Measurements from ENCODE around the gene GDPGP1.

Gene GDPGP1

GRCh38 chr15:90241343-90242192 is 7.6 kb downstream of the GDPGP1 start:
- H3K4me1 ChIP-seq (ENCODE audit: control insufficient read depth in 1 of 2, insufficient read depth in 2 of 2, low read length in 2 of 2) = no peaks in the 10 kb centered on the region
- WGBS (ENCODE audit: extremely low coverage, insufficient coverage, insufficient read length) = no CpG with 5 or more reads among the region's 22 CpGs
- H2BK12ac ChIP-seq (ENCODE audit: low read length) = no peak overlapping the region
- H3K27ac ChIP-seq (ENCODE audit: low read depth, low read length) = no peak overlapping the region
- H3K23ac ChIP-seq (ENCODE audit: low read length) = no peak overlapping the region
- no peak overlapping the region for H3K18ac ChIP-seq (ENCODE audit: low read length)
- H4K91ac ChIP-seq (ENCODE audit: low read depth, low read length) = no peak overlapping the region
- no peak overlapping the region for H4K12ac ChIP-seq (ENCODE audit: low read depth, low read length)
- no peak overlapping the region for H3K4me2 ChIP-seq (ENCODE audit: low read length)
- H3K4me3 ChIP-seq (ENCODE audit: low read depth, low read length) = no peak overlapping the region
- H4K8ac ChIP-seq (ENCODE audit: low read depth, low read length) = no peak overlapping the region
- H3K14ac ChIP-seq (ENCODE audit: low read length) = no peak overlapping the region
- H3K9ac ChIP-seq (ENCODE audit: low read length) = no peak overlapping the region
- no peak overlapping the region for H2BK120ac ChIP-seq (ENCODE audit: insufficient read depth, low read length, poor library complexity)
- H3K9me3 ChIP-seq (ENCODE audit: insufficient read depth, low read depth, low read length) = no peaks in the 10 kb centered on the region
- DNase-seq = peak; percentile 58 to 81
- no peaks in the 10 kb centered on the region for H3K79me1 ChIP-seq (ENCODE audit: low read length)
- no peaks in the 10 kb centered on the region for H3K79me2 ChIP-seq (ENCODE audit: control insufficient read depth, insufficient read depth, low read length, poor library complexity)
- no peak overlapping the region for H2AFZ ChIP-seq (ENCODE audit: insufficient read depth, low read length, poor library complexity)
- H2AK5ac ChIP-seq (ENCODE audit: low read length) = no peak overlapping the region
- H3K27me3 ChIP-seq (ENCODE audit: insufficient read depth, low read length) = no peaks in the 10 kb centered on the region
- H2BK5ac ChIP-seq (ENCODE audit: low read depth, low read length, poor library complexity) = no peak overlapping the region
- peaks cover 2 to 3% of the 10 kb centered on the region in 2 experiments for H3K36me3 ChIP-seq (ENCODE audit: control insufficient read depth in 1 of 2, insufficient read depth in 2 of 2, low read length in 2 of 2)
- H3K4ac ChIP-seq (ENCODE audit: low read depth, low read length) = no peak overlapping the region

- no peak overlapping the region for H4K8ac ChIP-seq (ENCODE audit: low read depth, low read length)
- no peak overlapping the region for H3K4me2 ChIP-seq (ENCODE audit: low read length)
- no peaks in the 10 kb centered on the region for H3K79me2 ChIP-seq (ENCODE audit: control insufficient read depth, insufficient read depth, low read length, poor library complexity)
- no peaks in the 10 kb centered on the region for H3K9me3 ChIP-seq (ENCODE audit: insufficient read depth, low read depth, low read length)
- no peak overlapping the region for H2AFZ ChIP-seq (ENCODE audit: insufficient read depth, low read length, poor library complexity)
- no CpG with 5 or more reads among the region's 10 CpGs for WGBS (ENCODE audit: extremely low coverage, insufficient coverage, insufficient read length)
- no peaks in the 10 kb centered on the region for H3K79me1 ChIP-seq (ENCODE audit: low read length)
- H3K18ac ChIP-seq (ENCODE audit: low read length) = no peak overlapping the region
- H3K23ac ChIP-seq (ENCODE audit: low read length) = no peak overlapping the region
- H3K27ac ChIP-seq (ENCODE audit: low read depth, low read length) = no peak overlapping the region
- H2BK5ac ChIP-seq (ENCODE audit: low read depth, low read length, poor library complexity) = no peak overlapping the region
- H3K4me1 ChIP-seq (ENCODE audit: control insufficient read depth in 1 of 2, insufficient read depth in 2 of 2, low read length in 2 of 2) = no peaks in the 10 kb centered on the region
- H3K4me3 ChIP-seq (ENCODE audit: low read depth, low read length) = no peak overlapping the region
- no peak overlapping the region for H2BK120ac ChIP-seq (ENCODE audit: insufficient read depth, low read length, poor library complexity)
- DNase-seq = no peak
- H3K36me3 ChIP-seq (ENCODE audit: control insufficient read depth in 1 of 2, insufficient read depth in 2 of 2, low read length in 2 of 2) = no peaks in the 10 kb centered on the region
- no peak overlapping the region for H2BK12ac ChIP-seq (ENCODE audit: low read length)
- no peak overlapping the region for H4K91ac ChIP-seq (ENCODE audit: low read depth, low read length)
- no peak overlapping the region for H3K9ac ChIP-seq (ENCODE audit: low read length)
- H2AK5ac ChIP-seq (ENCODE audit: low read length) = no peak overlapping the region
- no peak overlapping the region for H3K14ac ChIP-seq (ENCODE audit: low read length)
- no peak overlapping the region for H4K12ac ChIP-seq (ENCODE audit: low read depth, low read length)
- no peak overlapping the region for H3K4ac ChIP-seq (ENCODE audit: low read depth, low read length)
- H3K27me3 ChIP-seq (ENCODE audit: insufficient read depth, low read length) = no peaks in the 10 kb centered on the region
Observed at GRCh38 chr15:90243943-90244639, 10.1 kb downstream of the GDPGP1 start.

- no peak overlapping the region for H2AK5ac ChIP-seq (ENCODE audit: low read length)
- no peak overlapping the region for H2AFZ ChIP-seq (ENCODE audit: insufficient read depth, low read length, poor library complexity)
- H2BK120ac ChIP-seq (ENCODE audit: insufficient read depth, low read length, poor library complexity) = no peak overlapping the region
- peak in 1 of 2 donors; percentile 17 for DNase-seq
- no peak overlapping the region for H3K27ac ChIP-seq (ENCODE audit: low read depth, low read length)
- no peaks in the 10 kb centered on the region for H3K36me3 ChIP-seq (ENCODE audit: control insufficient read depth in 1 of 2, insufficient read depth in 2 of 2, low read length in 2 of 2)
- H3K79me2 ChIP-seq (ENCODE audit: control insufficient read depth, insufficient read depth, low read length, poor library complexity) = no peaks in the 10 kb centered on the region
- no peak overlapping the region for H3K14ac ChIP-seq (ENCODE audit: low read length)
- H3K79me1 ChIP-seq (ENCODE audit: low read length) = peaks cover 2% of the 10 kb centered on the region
- peak overlapping the region; percentile 92 for H3K4me2 ChIP-seq (ENCODE audit: low read length)
- no peak overlapping the region for H2BK5ac ChIP-seq (ENCODE audit: low read depth, low read length, poor library complexity)
- H4K8ac ChIP-seq (ENCODE audit: low read depth, low read length) = no peak overlapping the region
- H3K23ac ChIP-seq (ENCODE audit: low read length) = no peak overlapping the region
- no peak overlapping the region for H3K9ac ChIP-seq (ENCODE audit: low read length)
- no peak overlapping the region for H4K12ac ChIP-seq (ENCODE audit: low read depth, low read length)
- H3K4ac ChIP-seq (ENCODE audit: low read depth, low read length) = no peak overlapping the region
- H2BK12ac ChIP-seq (ENCODE audit: low read length) = no peak overlapping the region
- no peak overlapping the region for H3K18ac ChIP-seq (ENCODE audit: low read length)
- no CpG with 5 or more reads among the region's 6 CpGs for WGBS (ENCODE audit: extremely low coverage, insufficient coverage, insufficient read length)
- no peaks in the 10 kb centered on the region for H3K27me3 ChIP-seq (ENCODE audit: insufficient read depth, low read length)
- H3K4me3 ChIP-seq (ENCODE audit: low read depth, low read length) = no peak overlapping the region
- peaks cover 0 to 3% of the 10 kb centered on the region in 2 experiments for H3K4me1 ChIP-seq (ENCODE audit: control insufficient read depth in 1 of 2, insufficient read depth in 2 of 2, low read length in 2 of 2)
- H4K91ac ChIP-seq (ENCODE audit: low read depth, low read length) = no peak overlapping the region
- H3K9me3 ChIP-seq (ENCODE audit: insufficient read depth, low read depth, low read length) = no peaks in the 10 kb centered on the region
Observed at GRCh38 chr15:90248789-90249202, 14.8 kb downstream of the GDPGP1 start.

DNA sequence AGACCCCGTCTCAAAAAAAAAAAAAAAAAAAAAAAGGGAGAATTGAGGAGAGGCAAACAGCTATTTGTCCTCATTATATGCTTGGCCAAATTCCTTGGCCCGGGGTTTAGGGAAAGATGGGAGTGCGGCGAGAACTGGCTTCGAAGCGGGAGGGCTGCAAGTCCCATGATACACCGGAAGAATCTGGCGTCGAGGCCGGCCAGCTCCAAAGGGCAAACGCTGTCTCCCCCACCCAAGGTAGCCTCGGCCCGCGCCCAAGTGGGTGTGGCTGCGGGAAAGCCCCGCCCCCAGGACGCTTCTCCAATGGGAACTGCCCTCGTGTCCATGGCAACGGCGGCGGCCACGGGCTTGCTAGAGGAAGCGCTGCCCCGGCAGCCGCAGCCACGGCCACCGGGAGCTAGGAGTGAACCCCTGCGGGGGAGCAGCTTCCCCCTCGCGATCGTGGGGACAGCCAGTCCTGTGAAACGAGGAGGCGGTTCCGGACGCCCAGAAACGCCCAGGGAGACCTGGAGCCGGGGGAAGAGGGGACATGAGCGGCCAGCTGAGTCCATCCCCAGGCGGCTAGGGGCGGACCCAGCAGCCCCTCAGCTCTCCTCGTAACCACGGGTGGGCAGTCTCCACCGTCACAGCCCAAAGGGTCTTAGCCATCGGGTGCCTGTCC is 15.3 kb downstream of the GDPGP1 start, which contains the start of gene TTLL13:
Gene TTLL13, plus strand, starts transcription at position 354 of the 661 bp plus-strand sequence. CDS start 1,075 bp downstream, outside the sequence.
- no peak within 1 kb of the TSS for H3K14ac ChIP-seq (ENCODE audit: low read length)
- peaks cover 0 to 3% of the 10 kb centered on the region in 2 experiments for H3K4me1 ChIP-seq (ENCODE audit: control insufficient read depth in 1 of 2, insufficient read depth in 2 of 2, low read length in 2 of 2)
- H4K12ac ChIP-seq (ENCODE audit: low read depth, low read length) = no peak within 1 kb of the TSS
- H3K9ac ChIP-seq (ENCODE audit: low read length) = peak within 1 kb of the TSS; percentile 20
- no peak within 1 kb of the TSS for H2AK5ac ChIP-seq (ENCODE audit: low read length)
- H3K79me1 ChIP-seq (ENCODE audit: low read length) = peaks cover 2% of the 10 kb centered on the region
- H3K18ac ChIP-seq (ENCODE audit: low read length) = no peak within 1 kb of the TSS
- H2BK12ac ChIP-seq (ENCODE audit: low read length) = no peak within 1 kb of the TSS
- H2AFZ ChIP-seq (ENCODE audit: insufficient read depth, low read length, poor library complexity) = peak within 1 kb of the TSS; percentile 47
- DNase-seq = peak; percentile 84 to 93
- peak within 1 kb of the TSS; percentile 71 for H3K4me3 ChIP-seq (ENCODE audit: low read depth, low read length)
- no peaks in the 10 kb centered on the region for H3K36me3 ChIP-seq (ENCODE audit: control insufficient read depth in 1 of 2, insufficient read depth in 2 of 2, low read length in 2 of 2)
- no peak within 1 kb of the TSS for H4K91ac ChIP-seq (ENCODE audit: low read depth, low read length)
- H4K8ac ChIP-seq (ENCODE audit: low read depth, low read length) = peak within 1 kb of the TSS; percentile 33
- H3K27me3 ChIP-seq (ENCODE audit: insufficient read depth, low read length) = no peaks in the 10 kb centered on the region
- H3K23ac ChIP-seq (ENCODE audit: low read length) = no peak within 1 kb of the TSS
- no CpG with 5 or more reads among the region's 44 CpGs for WGBS (ENCODE audit: extremely low coverage, insufficient coverage, insufficient read length)
- H3K27ac ChIP-seq (ENCODE audit: low read depth, low read length) = no peak within 1 kb of the TSS
- H3K4ac ChIP-seq (ENCODE audit: low read depth, low read length) = no peak within 1 kb of the TSS
- H2BK5ac ChIP-seq (ENCODE audit: low read depth, low read length, poor library complexity) = no peak within 1 kb of the TSS
- peak within 1 kb of the TSS; percentile 92 for H3K4me2 ChIP-seq (ENCODE audit: low read length)
- no peaks in the 10 kb centered on the region for H3K79me2 ChIP-seq (ENCODE audit: control insufficient read depth, insufficient read depth, low read length, poor library complexity)
- H2BK120ac ChIP-seq (ENCODE audit: insufficient read depth, low read length, poor library complexity) = no peak within 1 kb of the TSS
- no peaks in the 10 kb centered on the region for H3K9me3 ChIP-seq (ENCODE audit: insufficient read depth, low read depth, low read length)
